ENCODE data around the gene DNAJC30.
"Not testable (repeated sequence)": the region's sequence is repeated elsewhere in the genome, so short reads cannot be mapped to it uniquely, and the experiment has no call there.

The DNAJC30 gene

GRCh38 chr7:73680501-73680900, 2.8 kb downstream of the DNAJC30 start:
- Histone ChIP-seq H3K27me3 (ENCODE audit: insufficient read depth, insufficient read length) (no peaks in the 10 kb centered on the region), H3K9me3 (ENCODE audit: insufficient read depth, low read length) (no peaks in the 10 kb centered on the region), H3K4me1 (ENCODE audit: insufficient read depth, insufficient read length) (no peaks in the 10 kb centered on the region), H3K4me3 (ENCODE audit: insufficient read length, low read depth) (no peak overlapping the region), H3K9ac (ENCODE audit: insufficient read length, low read depth) (no peak overlapping the region), H3K36me3 (ENCODE audit: insufficient read depth, insufficient read length, low read length) (peaks cover 35% of the 10 kb centered on the region)
- DNase-seq (ENCODE audit: low read depth, low spot score) = no peak
- TF ChIP-seq SUZ12 (IDR thresholded peaks at IDR 0.05; ENCODE audit: extremely low read depth, insufficient read depth, insufficient read length) (no peak), YY1 (IDR thresholded peaks at IDR 0.05; ENCODE audit: insufficient read depth, insufficient read length) (no peak), ZNF274 (IDR thresholded peaks at IDR 0.05; ENCODE audit: low read depth, low read length) (no peak)

DNA sequence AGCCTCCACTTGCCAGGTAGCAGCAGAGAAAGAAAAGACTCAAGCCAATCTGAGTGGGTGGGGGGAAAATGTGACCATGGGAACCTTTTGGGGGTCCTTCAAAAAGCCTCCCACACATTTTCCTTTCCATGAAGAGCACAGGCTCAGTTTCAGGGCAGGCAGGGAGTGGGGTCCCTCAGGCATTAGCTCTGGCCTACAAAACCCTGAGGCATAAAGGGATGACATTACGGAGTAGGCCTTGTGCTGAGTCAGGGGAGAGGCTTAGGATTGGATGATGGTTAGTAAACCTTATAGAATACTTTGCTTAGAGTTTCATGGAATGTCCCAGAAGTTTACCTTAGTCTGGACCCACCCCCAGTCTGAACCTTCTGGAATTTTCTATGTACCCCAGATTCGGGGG, 3.5 kb downstream of the DNAJC30 start:
- H3K9ac ChIP-seq (ENCODE audit: insufficient read length, low read depth) = no peak overlapping the region
- H3K36me3 ChIP-seq (ENCODE audit: insufficient read depth, insufficient read length, low read length) = peaks cover 28% of the 10 kb centered on the region
- no peaks in the 10 kb centered on the region for H3K9me3 ChIP-seq (ENCODE audit: insufficient read depth, low read length)
- no peak overlapping the region for H3K4me3 ChIP-seq (ENCODE audit: insufficient read length, low read depth)
- TF ChIP-seq ZNF274 (IDR thresholded peaks at IDR 0.05; ENCODE audit: low read depth, low read length) = no peak
- no peak for TF ChIP-seq SUZ12 (IDR thresholded peaks at IDR 0.05; ENCODE audit: extremely low read depth, insufficient read depth, insufficient read length)
- TF ChIP-seq YY1 (IDR thresholded peaks at IDR 0.05; ENCODE audit: insufficient read depth, insufficient read length) = no peak
- H3K27me3 ChIP-seq (ENCODE audit: insufficient read depth, insufficient read length) = no peaks in the 10 kb centered on the region
- H3K4me1 ChIP-seq (ENCODE audit: insufficient read depth, insufficient read length) = no peaks in the 10 kb centered on the region
- no peak for DNase-seq (ENCODE audit: low read depth, low spot score)

GRCh38 chr7:73678862-73679261, 4.4 kb downstream of the DNAJC30 start:
- peaks cover 28% of the 10 kb centered on the region for H3K36me3 ChIP-seq (ENCODE audit: insufficient read depth, insufficient read length, low read length)
- H3K27me3 ChIP-seq (ENCODE audit: insufficient read depth, insufficient read length) = no peaks in the 10 kb centered on the region
- H3K9me3 ChIP-seq (ENCODE audit: insufficient read depth, low read length) = no peaks in the 10 kb centered on the region
- no peak for TF ChIP-seq YY1 (IDR thresholded peaks at IDR 0.05; ENCODE audit: insufficient read depth, insufficient read length)
- TF ChIP-seq ZNF274 (IDR thresholded peaks at IDR 0.05; ENCODE audit: low read depth, low read length) = no peak
- no peak for TF ChIP-seq SUZ12 (IDR thresholded peaks at IDR 0.05; ENCODE audit: extremely low read depth, insufficient read depth, insufficient read length)
- no peak overlapping the region for H3K9ac ChIP-seq (ENCODE audit: insufficient read length, low read depth)
- no peaks in the 10 kb centered on the region for H3K4me1 ChIP-seq (ENCODE audit: insufficient read depth, insufficient read length)
- DNase-seq (ENCODE audit: low read depth, low spot score) = no peak
- no peak overlapping the region for H3K4me3 ChIP-seq (ENCODE audit: insufficient read length, low read depth)

GRCh38 chr7:73676062-73676461, 7.2 kb downstream of the DNAJC30 start:
- H3K36me3 ChIP-seq (ENCODE audit: insufficient read depth, insufficient read length, low read length) = peaks cover 24% of the 10 kb centered on the region
- H3K9me3 ChIP-seq (ENCODE audit: insufficient read depth, low read length); DNase-seq (ENCODE audit: low read depth, low spot score); H3K27me3 ChIP-seq (ENCODE audit: insufficient read depth, insufficient read length); H3K4me3 ChIP-seq (ENCODE audit: insufficient read length, low read depth); H3K4me1 ChIP-seq (ENCODE audit: insufficient read depth, insufficient read length); H3K9ac ChIP-seq (ENCODE audit: insufficient read length, low read depth): not testable (repeated sequence)

DNA sequence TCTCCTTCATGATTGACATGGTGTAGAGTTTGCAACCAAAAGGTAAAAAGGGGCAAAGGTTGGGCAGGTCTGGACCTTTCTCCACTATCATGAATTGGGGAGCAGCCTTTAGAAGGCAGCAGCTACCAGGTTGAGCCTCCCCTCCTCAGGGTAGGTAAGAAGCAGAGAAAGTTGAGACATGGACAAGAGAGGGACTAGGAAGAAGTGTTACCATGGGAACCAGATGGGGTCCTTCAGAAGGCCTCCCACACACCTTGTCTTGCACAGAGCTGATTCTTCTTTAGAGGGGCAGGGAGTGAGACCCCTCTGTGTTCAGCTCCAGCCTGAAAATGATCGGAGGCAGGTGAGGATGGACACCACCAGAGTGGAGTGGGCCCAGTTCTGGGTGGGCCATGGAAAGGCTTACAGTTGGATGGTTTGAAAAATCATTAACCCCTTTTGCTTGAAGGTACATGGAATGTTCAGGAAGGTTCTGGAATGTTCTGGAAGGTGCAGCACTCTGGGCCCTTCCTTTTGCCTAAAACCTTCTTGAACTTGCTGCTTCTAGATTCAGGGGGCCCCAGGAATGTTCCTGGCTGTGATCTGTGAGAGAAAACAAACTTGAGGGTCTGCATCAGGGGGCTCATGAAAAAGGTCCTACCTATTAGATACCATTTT, 8.7 kb downstream of the DNAJC30 start:
- H3K4me1 ChIP-seq (ENCODE audit: insufficient read depth, insufficient read length) = peaks cover 15% of the 10 kb centered on the region
- peaks cover 14% of the 10 kb centered on the region for H3K36me3 ChIP-seq (ENCODE audit: insufficient read depth, insufficient read length, low read length)
- H3K9me3 ChIP-seq (ENCODE audit: insufficient read depth, low read length) = peaks cover 5% of the 10 kb centered on the region; the same call in 1 of the 2 replicates
- H3K4me3 ChIP-seq (ENCODE audit: insufficient read length, low read depth) = no peak overlapping the region
- DNase-seq (ENCODE audit: low read depth, low spot score) = no peak
- H3K9ac ChIP-seq (ENCODE audit: insufficient read length, low read depth) = no peak overlapping the region
- TF ChIP-seq YY1 (IDR thresholded peaks at IDR 0.05; ENCODE audit: insufficient read depth, insufficient read length) (no peak), ZNF274 (IDR thresholded peaks at IDR 0.05; ENCODE audit: low read depth, low read length) (no peak), SUZ12 (IDR thresholded peaks at IDR 0.05; ENCODE audit: extremely low read depth, insufficient read depth, insufficient read length) (no peak)
- no peaks in the 10 kb centered on the region for H3K27me3 ChIP-seq (ENCODE audit: insufficient read depth, insufficient read length)

- DNase-seq (ENCODE audit: low read depth, low spot score) = no peak
- no peak overlapping the region for H3K9ac ChIP-seq (ENCODE audit: insufficient read length, low read depth)
- H3K9me3 ChIP-seq (ENCODE audit: insufficient read depth, low read length) = peaks cover 5% of the 10 kb centered on the region; the same call in 1 of the 2 replicates
- no peak for TF ChIP-seq YY1 (IDR thresholded peaks at IDR 0.05; ENCODE audit: insufficient read depth, insufficient read length)
- TF ChIP-seq SUZ12 (IDR thresholded peaks at IDR 0.05; ENCODE audit: extremely low read depth, insufficient read depth, insufficient read length) = no peak
- TF ChIP-seq ZNF274 (IDR thresholded peaks at IDR 0.05; ENCODE audit: low read depth, low read length) = no peak
- no peaks in the 10 kb centered on the region for H3K27me3 ChIP-seq (ENCODE audit: insufficient read depth, insufficient read length)
- H3K4me1 ChIP-seq (ENCODE audit: insufficient read depth, insufficient read length) = peaks cover 15% of the 10 kb centered on the region
- H3K4me3 ChIP-seq (ENCODE audit: insufficient read length, low read depth) = no peak overlapping the region
- H3K36me3 ChIP-seq (ENCODE audit: insufficient read depth, insufficient read length, low read length) = no peaks in the 10 kb centered on the region
Observed at GRCh38 chr7:73671857-73672445, 11.3 kb downstream of the DNAJC30 start.

DNA sequence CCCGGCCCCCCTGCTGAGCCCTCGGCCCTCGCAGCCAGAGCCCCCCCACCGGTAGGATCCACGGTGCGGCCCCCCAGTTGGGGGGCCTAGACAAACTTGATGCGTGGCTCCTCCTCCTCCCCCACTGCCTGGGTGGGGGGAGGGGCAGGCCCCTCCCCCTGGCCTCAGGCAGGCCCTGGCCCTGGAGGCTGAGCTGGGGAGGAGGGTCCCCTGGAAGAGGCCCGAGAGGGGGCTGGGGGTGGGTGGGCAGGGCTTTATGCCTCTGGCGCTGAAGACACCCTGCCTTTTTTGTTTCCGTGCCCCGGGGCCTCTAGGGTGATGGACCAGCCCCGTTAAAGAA, 12.0 kb downstream of the DNAJC30 start:
- peaks cover 15% of the 10 kb centered on the region for H3K4me1 ChIP-seq (ENCODE audit: insufficient read depth, insufficient read length)
- no peaks in the 10 kb centered on the region for H3K36me3 ChIP-seq (ENCODE audit: insufficient read depth, insufficient read length, low read length)
- TF ChIP-seq YY1 (IDR thresholded peaks at IDR 0.05; ENCODE audit: insufficient read depth, insufficient read length) (no peak), SUZ12 (IDR thresholded peaks at IDR 0.05; ENCODE audit: extremely low read depth, insufficient read depth, insufficient read length) (no peak), ZNF274 (IDR thresholded peaks at IDR 0.05; ENCODE audit: low read depth, low read length) (no peak)
- peaks cover 5% of the 10 kb centered on the region; the same call in 1 of the 2 replicates for H3K9me3 ChIP-seq (ENCODE audit: insufficient read depth, low read length)
- H3K4me3 ChIP-seq (ENCODE audit: insufficient read length, low read depth) = no peak overlapping the region
- no peak for DNase-seq (ENCODE audit: low read depth, low spot score)
- H3K27me3 ChIP-seq (ENCODE audit: insufficient read depth, insufficient read length) = no peaks in the 10 kb centered on the region
- no peak overlapping the region for H3K9ac ChIP-seq (ENCODE audit: insufficient read length, low read depth)

All from NT2/D1 (cell line).